GM19193 (cell line): ENCODE measurements around the gene ZNF420.

ENCODE experiments used
- POLR2A ChIP-seq: IDR thresholded peaks from 4 replicates; pipeline ENCODE4 v1.6.1; 2011; ENCODE audit not compliant: insufficient read depth, insufficient read length; ENCODE audit errors: extremely low read depth

ZNF420 gene

DNA sequence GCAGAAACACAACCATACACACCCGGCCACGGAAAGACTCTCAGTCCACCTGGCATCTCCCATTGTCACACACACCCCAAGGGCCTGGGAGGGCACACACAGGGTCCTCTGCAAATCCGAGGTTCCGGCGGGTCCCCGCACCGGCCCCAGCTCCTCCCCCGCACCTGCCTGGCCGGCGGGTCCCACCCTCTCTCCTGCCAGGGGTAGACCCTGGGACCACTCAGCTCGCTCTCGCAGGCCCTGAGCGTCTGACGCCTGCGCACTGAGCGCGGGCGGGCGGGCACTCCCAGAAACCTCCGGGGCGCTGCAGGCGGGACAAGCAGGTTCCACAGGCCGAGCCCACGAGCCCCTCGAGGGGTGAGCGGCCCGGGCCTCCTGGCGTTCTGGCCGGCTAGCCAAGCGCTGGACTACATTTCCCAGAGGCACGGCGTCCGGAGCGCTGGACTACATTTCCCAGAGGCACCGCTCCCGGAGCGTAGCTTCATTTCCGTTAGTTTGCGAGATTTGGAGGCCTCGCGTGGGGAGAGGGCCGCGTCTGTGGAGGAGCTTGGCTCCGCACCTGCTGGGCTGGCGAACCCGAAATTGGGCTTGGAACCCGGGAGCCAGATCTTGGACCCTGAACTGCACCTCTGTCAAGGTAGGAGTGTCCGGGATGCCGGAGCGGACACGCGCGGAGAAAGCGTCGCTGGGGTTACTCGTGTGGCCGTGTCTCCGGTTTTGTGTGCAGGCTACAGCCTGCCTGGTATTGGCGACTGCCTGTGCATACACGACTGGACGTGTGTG lies at the start of gene ZNF420:
Gene ZNF420 (plus strand): TSS at position 500 of the 783 bp plus-strand sequence. CDS start 10,686 bp downstream, outside the sequence.
- TF ChIP-seq POLR2A, result peak; percentile 84

DNA sequence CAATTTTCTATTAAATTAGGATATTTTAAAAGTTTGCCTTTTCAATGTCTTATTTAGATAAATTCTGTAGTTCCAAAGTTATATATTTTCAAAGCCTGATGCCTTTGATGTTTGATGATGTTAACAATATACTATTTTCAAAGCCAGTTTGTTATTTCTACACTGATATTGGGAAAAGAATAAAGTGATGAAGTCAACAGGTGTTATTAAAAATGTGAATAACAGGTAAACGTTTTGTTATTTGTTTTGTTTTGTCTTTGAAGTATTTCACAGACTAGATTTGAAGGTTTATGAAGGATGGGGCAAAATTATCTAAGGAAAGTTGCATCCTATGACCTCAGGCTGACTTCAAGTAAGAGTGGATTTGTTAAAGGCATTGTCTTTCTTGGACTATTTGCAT lies 33.1 kb upstream of the ZNF420 start:
- no peak for TF ChIP-seq POLR2A

DNA sequence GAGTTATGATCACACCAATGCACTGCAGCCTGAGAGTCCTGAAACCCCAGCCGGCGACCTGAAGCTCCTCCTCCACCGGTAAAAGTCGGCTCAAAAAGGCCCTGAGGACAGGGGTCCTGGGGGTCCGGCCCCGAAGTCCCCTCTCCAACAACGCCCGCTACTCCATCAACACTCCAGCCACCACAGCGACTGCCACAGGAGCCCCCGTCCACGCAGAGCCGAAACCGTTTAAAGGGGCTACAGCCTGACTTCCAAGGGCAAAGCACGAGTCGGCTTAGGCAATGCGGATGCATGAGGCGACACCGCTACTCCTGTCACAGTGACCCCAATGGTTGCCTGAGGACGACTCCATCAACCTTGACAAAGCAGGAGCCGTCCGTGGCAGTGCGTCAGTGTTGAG lies 22.9 kb upstream of the ZNF420 start:
- no peak for TF ChIP-seq POLR2A

GRCh38 chr19:37056776-37057175 lies 21.5 kb upstream of the ZNF420 start:
- no peak for TF ChIP-seq POLR2A

DNA sequence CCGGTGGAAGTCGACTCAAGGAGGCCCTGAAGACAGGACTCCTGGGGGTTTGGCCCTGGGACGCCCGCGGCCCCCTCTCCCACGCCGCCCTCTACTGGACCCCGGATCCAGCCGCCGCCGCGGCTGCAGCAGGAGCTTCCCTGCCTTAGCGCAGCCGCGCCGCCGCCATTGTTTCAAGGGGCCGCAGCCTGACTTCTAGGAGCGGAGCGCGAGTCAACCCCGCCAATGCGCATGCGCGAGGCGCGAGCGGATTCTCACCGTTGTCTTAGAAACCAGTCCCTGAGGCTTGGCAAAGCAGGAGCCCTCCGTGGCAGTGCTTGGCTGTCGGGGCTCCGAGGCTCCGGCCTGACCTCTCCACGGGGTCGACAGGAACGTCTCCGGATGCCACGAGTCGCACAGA lies 19.1 kb upstream of the ZNF420 start:
- no peak for TF ChIP-seq POLR2A

GRCh38 chr19:37074111-37074510 lies 4.1 kb upstream of the ZNF420 start:
- TF ChIP-seq POLR2A, result no peak

- no peak for TF ChIP-seq POLR2A
These were observed 3.3 kb upstream of the ZNF420 start for GRCh38 chr19:37074819-37075362.

DNA sequence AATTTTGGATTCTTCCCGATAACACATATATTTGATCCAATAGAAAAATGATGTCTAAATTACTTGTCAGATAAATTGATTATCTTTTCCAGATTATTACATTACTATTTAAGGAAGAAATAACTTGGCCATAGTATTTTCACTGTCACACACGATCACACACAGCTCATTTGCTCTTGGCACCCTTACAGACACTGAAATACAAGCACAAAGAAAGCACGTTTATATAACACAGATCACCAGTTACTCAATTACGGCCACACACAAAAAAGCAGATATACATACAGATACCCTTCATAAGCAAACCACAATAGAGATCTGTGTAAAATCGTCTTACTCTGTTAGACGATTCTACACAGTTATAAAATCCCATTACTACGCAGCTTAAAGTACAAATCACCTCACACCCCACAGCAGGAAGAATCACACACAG lies 716 bp upstream of the ZNF420 start:
- TF ChIP-seq POLR2A, result no peak

GRCh38 chr19:37078717-37079032 lies 442 bp downstream of the ZNF420 start:
- TF ChIP-seq POLR2A, result no peak

- no peak for TF ChIP-seq POLR2A
These were observed 1.0 kb downstream of the ZNF420 start for GRCh38 chr19:37079238-37079637.

DNA sequence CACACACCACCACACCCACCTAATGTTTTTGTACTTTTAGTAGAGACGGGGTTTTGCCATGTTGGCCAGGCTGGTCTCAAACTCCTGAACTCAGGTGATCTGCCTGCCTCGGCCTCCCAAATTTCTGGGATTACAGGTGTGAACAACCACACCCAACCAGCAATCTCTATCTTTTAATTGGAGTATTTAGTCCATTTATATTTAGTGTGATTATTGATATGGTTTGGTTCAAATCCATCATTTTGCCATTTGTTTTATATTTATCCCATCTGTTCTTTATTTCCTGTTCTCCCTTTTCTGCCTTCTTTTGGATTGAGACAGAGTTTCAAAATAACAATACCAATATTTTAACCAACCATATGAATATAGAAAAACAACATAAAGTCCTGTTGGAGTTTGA lies 4.1 kb downstream of the ZNF420 start:
- no peak for TF ChIP-seq POLR2A

GRCh38 chr19:37087110-37087509 lies 8.9 kb downstream of the ZNF420 start:
- no peak for TF ChIP-seq POLR2A

DNA sequence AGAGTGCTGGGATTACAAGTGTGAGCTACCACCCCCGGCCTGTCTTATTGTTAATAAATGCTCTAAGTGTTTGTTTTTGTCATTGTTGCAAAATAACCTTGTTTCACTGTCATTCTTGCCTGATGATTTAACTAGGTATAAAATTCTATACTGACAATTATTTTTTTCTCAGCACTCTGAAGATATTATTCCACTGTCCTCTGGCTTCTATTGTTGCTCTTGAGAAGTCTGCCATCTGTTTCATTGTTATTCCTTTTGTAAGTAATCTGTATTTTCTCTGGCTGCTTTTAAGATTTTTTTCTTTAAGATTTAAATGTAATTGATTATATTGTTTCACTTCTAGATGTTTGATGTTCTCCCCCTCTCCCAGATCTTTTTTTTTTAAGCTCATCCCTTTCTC lies 17.6 kb downstream of the ZNF420 start:
- TF ChIP-seq POLR2A, result no peak

GRCh38 chr19:37098570-37098969 lies 20.3 kb downstream of the ZNF420 start:
- TF ChIP-seq POLR2A, result no peak

DNA sequence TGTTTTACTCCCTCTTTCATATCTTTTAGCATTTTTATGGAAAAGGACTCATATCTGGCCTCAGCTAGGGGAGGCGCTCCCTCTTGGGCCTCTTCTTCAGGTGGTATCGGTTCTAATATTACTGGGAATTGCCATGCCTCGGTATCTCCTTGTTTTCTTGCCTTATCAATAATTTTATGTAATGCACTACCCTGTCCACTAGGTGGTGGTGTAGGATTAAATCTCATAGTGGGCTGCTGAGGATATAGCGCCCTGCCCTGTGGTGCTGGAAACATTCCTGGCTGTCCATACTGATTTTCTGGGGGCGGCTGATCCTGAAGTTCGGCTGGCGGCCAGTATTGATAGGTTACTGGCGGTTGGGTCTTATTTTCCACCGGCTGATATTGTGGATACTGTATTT lies 35.8 kb downstream of the ZNF420 start:
- no peak for TF ChIP-seq POLR2A

GRCh38 chr19:37127999-37128820 lies 50.0 kb downstream of the ZNF420 start:
- no peak for TF ChIP-seq POLR2A

DNA sequence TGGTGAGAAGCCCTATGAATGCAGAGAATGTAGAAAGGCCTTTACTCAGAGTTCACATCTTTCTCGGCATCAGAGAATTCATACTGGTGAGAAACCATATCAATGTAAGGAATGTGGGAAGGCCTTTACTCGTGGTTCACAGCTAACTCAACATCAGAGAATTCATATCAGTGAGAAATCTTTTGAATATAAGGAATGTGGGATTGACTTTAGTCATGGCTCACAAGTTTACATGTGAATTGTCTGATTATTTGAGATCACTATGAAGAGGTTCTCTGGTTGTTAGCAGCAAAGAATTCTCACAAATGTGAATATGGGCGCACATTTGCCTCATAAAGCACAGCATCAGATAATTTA lies 50.6 kb downstream of the ZNF420 start:
- no peak for TF ChIP-seq POLR2A

GRCh38 chr19:37136111-37136510 lies 57.9 kb downstream of the ZNF420 start:
- TF ChIP-seq POLR2A, result no peak
